ENCODE measurements around the gene MTUS2.

Gene MTUS2

GRCh38 chr13:29266756-29267733 is 446.9 kb downstream of the MTUS2 start:
- no peak overlapping the region for H3K27ac Mint-ChIP-seq

GRCh38 chr13:29270271-29270985 is 450.3 kb downstream of the MTUS2 start:
- ATAC-seq = no peak
- Mint-ChIP-seq H3K9me3 (peaks cover 3% of the 10 kb centered on the region), H3K4me1 (no peaks in the 10 kb centered on the region), H3K27me3 (peaks cover 18% of the 10 kb centered on the region), H3K36me3 (no peaks in the 10 kb centered on the region), H3K4me3 (no peak overlapping the region), H3K27ac (no peak overlapping the region)

More at GRCh38 chr13:29266756-29267733, 446.9 kb downstream of the MTUS2 start:
- no peaks in the 10 kb centered on the region for H3K36me3 Mint-ChIP-seq
- H3K4me3 Mint-ChIP-seq = no peak overlapping the region
- no peaks in the 10 kb centered on the region for H3K4me1 Mint-ChIP-seq
- ATAC-seq = no peak
- H3K9me3 Mint-ChIP-seq = peaks cover 6% of the 10 kb centered on the region
- peaks cover 18% of the 10 kb centered on the region for H3K27me3 Mint-ChIP-seq

- peaks cover 5% of the 10 kb centered on the region for H3K9me3 Mint-ChIP-seq
- peaks cover 18% of the 10 kb centered on the region for H3K27me3 Mint-ChIP-seq
- H3K36me3 Mint-ChIP-seq = no peaks in the 10 kb centered on the region
- H3K4me3 Mint-ChIP-seq = no peak overlapping the region
- no peaks in the 10 kb centered on the region for H3K4me1 Mint-ChIP-seq
- no peak overlapping the region for H3K27ac Mint-ChIP-seq
- no peak for ATAC-seq
These were observed 451.5 kb downstream of the MTUS2 start for GRCh38 chr13:29271606-29272005.

- H3K9me3 Mint-ChIP-seq = peaks cover 3% of the 10 kb centered on the region
- no peaks in the 10 kb centered on the region for H3K36me3 Mint-ChIP-seq
- H3K4me1 Mint-ChIP-seq = no peaks in the 10 kb centered on the region
- no peak overlapping the region for H3K27ac Mint-ChIP-seq
- peaks cover 10% of the 10 kb centered on the region for H3K27me3 Mint-ChIP-seq
- ATAC-seq = no peak
- H3K4me3 Mint-ChIP-seq = no peak overlapping the region
These were observed 459.5 kb downstream of the MTUS2 start for GRCh38 chr13:29279356-29280254.

- Mint-ChIP-seq H3K36me3 (no peaks in the 10 kb centered on the region), H3K27me3 (peaks cover 10% of the 10 kb centered on the region), H3K4me3 (no peak overlapping the region), H3K9me3 (no peaks in the 10 kb centered on the region), H3K27ac (no peak overlapping the region), H3K4me1 (no peaks in the 10 kb centered on the region)
- ATAC-seq = no peak
These were observed 461.9 kb downstream of the MTUS2 start for GRCh38 chr13:29281932-29282495.

GRCh38 chr13:29284726-29285125 is 464.6 kb downstream of the MTUS2 start:
- ATAC-seq = no peak
- Mint-ChIP-seq H3K27ac (no peak overlapping the region), H3K36me3 (no peaks in the 10 kb centered on the region), H3K4me3 (no peak overlapping the region), H3K4me1 (no peaks in the 10 kb centered on the region), H3K27me3 (peaks cover 9% of the 10 kb centered on the region), H3K9me3 (no peaks in the 10 kb centered on the region)

GRCh38 chr13:29287237-29287636 is 467.1 kb downstream of the MTUS2 start:
- no peak overlapping the region for H3K4me3 Mint-ChIP-seq
- peaks cover 9% of the 10 kb centered on the region for H3K27me3 Mint-ChIP-seq
- no peak for ATAC-seq

GRCh38 chr13:29292045-29292444 is 471.9 kb downstream of the MTUS2 start:
- H3K4me1 Mint-ChIP-seq = no peaks in the 10 kb centered on the region
- H3K9me3 Mint-ChIP-seq = no peaks in the 10 kb centered on the region
- no peak overlapping the region for H3K27ac Mint-ChIP-seq
- H3K4me3 Mint-ChIP-seq = no peak overlapping the region
- H3K27me3 Mint-ChIP-seq = peaks cover 9% of the 10 kb centered on the region
- H3K36me3 Mint-ChIP-seq = no peaks in the 10 kb centered on the region
- ATAC-seq = no peak

More at GRCh38 chr13:29287237-29287636, 467.1 kb downstream of the MTUS2 start:
- no peaks in the 10 kb centered on the region for H3K4me1 Mint-ChIP-seq
- H3K36me3 Mint-ChIP-seq = no peaks in the 10 kb centered on the region
- H3K9me3 Mint-ChIP-seq = no peaks in the 10 kb centered on the region
- no peak overlapping the region for H3K27ac Mint-ChIP-seq

GRCh38 chr13:29294821-29295220 is 474.7 kb downstream of the MTUS2 start:
- no peaks in the 10 kb centered on the region for H3K36me3 Mint-ChIP-seq
- no peak overlapping the region for H3K4me3 Mint-ChIP-seq
- no peak overlapping the region for H3K27ac Mint-ChIP-seq
- peaks cover 12% of the 10 kb centered on the region for H3K27me3 Mint-ChIP-seq
- ATAC-seq = no peak
- no peaks in the 10 kb centered on the region for H3K9me3 Mint-ChIP-seq
- no peaks in the 10 kb centered on the region for H3K4me1 Mint-ChIP-seq

- peaks cover 22% of the 10 kb centered on the region for H3K9me3 Mint-ChIP-seq
- ATAC-seq = no peak
- H3K27me3 Mint-ChIP-seq = peaks cover 12% of the 10 kb centered on the region
- H3K36me3 Mint-ChIP-seq = peaks cover 5% of the 10 kb centered on the region
- H3K4me1 Mint-ChIP-seq = no peaks in the 10 kb centered on the region
- no peak overlapping the region for H3K4me3 Mint-ChIP-seq
- H3K27ac Mint-ChIP-seq = no peak overlapping the region
These were observed 480.9 kb downstream of the MTUS2 start for GRCh38 chr13:29301027-29301426.

GRCh38 chr13:29304148-29304547 is 484.0 kb downstream of the MTUS2 start:
- H3K27me3 Mint-ChIP-seq = peaks cover 3% of the 10 kb centered on the region
- peaks cover 5% of the 10 kb centered on the region for H3K36me3 Mint-ChIP-seq
- H3K9me3 Mint-ChIP-seq = peaks cover 35% of the 10 kb centered on the region
- no peak overlapping the region for H3K4me3 Mint-ChIP-seq
- H3K4me1 Mint-ChIP-seq = no peaks in the 10 kb centered on the region
- ATAC-seq = no peak
- no peak overlapping the region for H3K27ac Mint-ChIP-seq

GRCh38 chr13:29310806-29311205 is 490.7 kb downstream of the MTUS2 start:
- Mint-ChIP-seq H3K9me3 (peaks cover 12% of the 10 kb centered on the region), H3K27me3 (no peaks in the 10 kb centered on the region), H3K27ac (no peak overlapping the region), H3K36me3 (no peaks in the 10 kb centered on the region), H3K4me1 (no peaks in the 10 kb centered on the region), H3K4me3 (no peak overlapping the region)
- no peak for ATAC-seq

GRCh38 chr13:29315847-29316246 is 495.7 kb downstream of the MTUS2 start:
- Mint-ChIP-seq H3K27ac (no peak overlapping the region), H3K27me3 (no peaks in the 10 kb centered on the region), H3K4me3 (no peak overlapping the region), H3K36me3 (no peaks in the 10 kb centered on the region), H3K9me3 (no peaks in the 10 kb centered on the region), H3K4me1 (no peaks in the 10 kb centered on the region)
- peak; percentile 62 for ATAC-seq

GRCh38 chr13:29317828-29318227 is 497.7 kb downstream of the MTUS2 start:
- ATAC-seq = no peak

More at GRCh38 chr13:29317828-29318227, 497.7 kb downstream of the MTUS2 start:
- Mint-ChIP-seq H3K4me1 (no peaks in the 10 kb centered on the region), H3K27ac (no peak overlapping the region), H3K27me3 (peaks cover 9% of the 10 kb centered on the region), H3K9me3 (peaks cover 5% of the 10 kb centered on the region), H3K36me3 (no peaks in the 10 kb centered on the region), H3K4me3 (no peak overlapping the region)

Data from stimulated activated memory B cell treated with anti-CD40 and anti-IgM and Interleukin-4, amounts not matched to agents 10 μg/mL and 1 μg/mL and 100 μg/mL, for 72 hours (primary cell).